Left cardiac atrium (tissue), 4 donors: ENCODE data around the gene PRPF6. TPM values are rescaled to one million over a fixed set of nuclear protein-coding genes. Genes with fewer than 3 reads are reported as not detected.
A peak's percentile ranks its signal among the peaks of the same experiment; 100 is the strongest.

Source experiments
- ATAC-seq, 2 donors: fragments of 200-7000 bp; cut with Tn5 transposase; one replicate each; pipeline ENCODE4 v1.9.1; 2020; ENCODE audit warnings: mild to moderate bottlenecking in 2 of 2, moderate library complexity in 2 of 2
- DNase-seq: peaks from one replicate; pipeline ENCODE4 v3.0.0-alpha.2; 2020
- intact Hi-C, 2 donors: fragments of 100-400 bp; cut with DNase I; formaldehyde crosslinking; loops; one replicate each; pipeline versions ENCODE4 v1.14.1 to v1.15.1; 2022 to 2023
- long read RNA-seq: library from polyadenylated mRNA; unstranded; transcript quantifications from one replicate; pipeline ENCODE4 v2.0.0, GENCODE V29; 2021
- total RNA-seq, 2 donors: library from RNA; stranded (reverse); fragmentation: NEBNext Ultra II Directional; extraction: Animal tissue kit (Norgen Biotek cat#: 25700); gene quantifications; one replicate each; pipeline ENCODE4 v1.2.1, GENCODE V29; 2021
- donor health status: DM: no; HTN: yes; CAD: no.
- donor health status: DM: no; HTN: yes; CAD: no; lungs with severe emphysema.
- donor health status: DM: yes; HTN: yes; CAD: no.
- donor health status: Dilated cardiomyopathy.

The PRPF6 gene, protein sequence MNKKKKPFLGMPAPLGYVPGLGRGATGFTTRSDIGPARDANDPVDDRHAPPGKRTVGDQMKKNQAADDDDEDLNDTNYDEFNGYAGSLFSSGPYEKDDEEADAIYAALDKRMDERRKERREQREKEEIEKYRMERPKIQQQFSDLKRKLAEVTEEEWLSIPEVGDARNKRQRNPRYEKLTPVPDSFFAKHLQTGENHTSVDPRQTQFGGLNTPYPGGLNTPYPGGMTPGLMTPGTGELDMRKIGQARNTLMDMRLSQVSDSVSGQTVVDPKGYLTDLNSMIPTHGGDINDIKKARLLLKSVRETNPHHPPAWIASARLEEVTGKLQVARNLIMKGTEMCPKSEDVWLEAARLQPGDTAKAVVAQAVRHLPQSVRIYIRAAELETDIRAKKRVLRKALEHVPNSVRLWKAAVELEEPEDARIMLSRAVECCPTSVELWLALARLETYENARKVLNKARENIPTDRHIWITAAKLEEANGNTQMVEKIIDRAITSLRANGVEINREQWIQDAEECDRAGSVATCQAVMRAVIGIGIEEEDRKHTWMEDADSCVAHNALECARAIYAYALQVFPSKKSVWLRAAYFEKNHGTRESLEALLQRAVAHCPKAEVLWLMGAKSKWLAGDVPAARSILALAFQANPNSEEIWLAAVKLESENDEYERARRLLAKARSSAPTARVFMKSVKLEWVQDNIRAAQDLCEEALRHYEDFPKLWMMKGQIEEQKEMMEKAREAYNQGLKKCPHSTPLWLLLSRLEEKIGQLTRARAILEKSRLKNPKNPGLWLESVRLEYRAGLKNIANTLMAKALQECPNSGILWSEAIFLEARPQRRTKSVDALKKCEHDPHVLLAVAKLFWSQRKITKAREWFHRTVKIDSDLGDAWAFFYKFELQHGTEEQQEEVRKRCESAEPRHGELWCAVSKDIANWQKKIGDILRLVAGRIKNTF
- 10 to 100 TPM; 38.8 to 43.9 TPM for total RNA-seq
- long read RNA-seq, transcript PRPF6-201 (21 exons, 3,044 nt): major isoform, 124 of 164 reads
- long read RNA-seq, partial matches to known transcripts: 29 of 164 reads
- long read RNA-seq, other reads (novel, unspliced or antisense): 11 of 164 reads

- intact Hi-C loops: loop anchor here in 1 of 2 donors (5.0 kb wide), 1 partner anchor 76 kb away; no protein-coding TSS in a partner anchor
- ATAC-seq (peak; percentile 91 to 92), DNase-seq (peak; percentile 96)
Measured at GRCh38 chr20:63980806-63981728, at the start of gene PRPF6. TSS of gene PRPF6 (plus strand) at chr20:63981132. CDS start at chr20:63981246, 114 bp downstream.

GRCh38 chr20:63931735-63932134 is 49.2 kb upstream of the PRPF6 start:
- ATAC-seq (no peak), DNase-seq (no peak)
- intact Hi-C loops: no loop called here

GRCh38 chr20:63932606-63933160 is 48.2 kb upstream of the PRPF6 start:
- DNase-seq: no peak
- intact Hi-C loops: no loop called here
- no peak for ATAC-seq

DNA sequence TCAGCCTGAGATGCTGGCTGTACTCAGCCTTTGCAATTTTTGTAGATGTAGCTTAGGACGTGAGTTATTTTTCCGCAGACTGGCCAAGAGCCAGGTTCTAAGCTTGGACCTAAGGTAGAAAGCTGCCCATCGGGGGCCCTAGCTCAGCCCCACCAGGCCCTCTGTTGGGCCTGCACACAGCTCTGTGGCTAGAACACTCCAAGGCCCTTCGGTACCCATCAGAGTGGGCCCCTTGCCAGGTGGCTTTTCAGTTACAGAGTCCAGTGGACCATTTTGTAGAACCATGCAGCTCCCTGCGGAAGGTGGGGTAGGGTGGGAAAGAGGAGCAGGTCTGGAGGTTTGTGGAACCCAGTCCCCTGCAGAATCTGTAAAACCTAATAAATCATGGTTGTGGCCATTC is 47.3 kb upstream of the PRPF6 start:
- intact Hi-C loops: no loop called here
- DNase-seq (no peak), ATAC-seq (no peak)

GRCh38 chr20:63934271-63935068 is 46.5 kb upstream of the PRPF6 start:
- intact Hi-C loops: no loop called here
- no peak for DNase-seq

GRCh38 chr20:63935447-63935846 is 45.5 kb upstream of the PRPF6 start:
- DNase-seq (no peak), ATAC-seq (no peak)
- intact Hi-C loops: no loop called here

More at GRCh38 chr20:63934271-63935068, 46.5 kb upstream of the PRPF6 start:
- ATAC-seq: no peak

GRCh38 chr20:63937596-63937995 is 43.3 kb upstream of the PRPF6 start:
- intact Hi-C loops: no loop called here
- DNase-seq (no peak), ATAC-seq (no peak)

GRCh38 chr20:63939061-63939935 is 41.6 kb upstream of the PRPF6 start:
- intact Hi-C loops: no loop called here
- peak; percentile 22 for DNase-seq
- ATAC-seq: no peak

DNA sequence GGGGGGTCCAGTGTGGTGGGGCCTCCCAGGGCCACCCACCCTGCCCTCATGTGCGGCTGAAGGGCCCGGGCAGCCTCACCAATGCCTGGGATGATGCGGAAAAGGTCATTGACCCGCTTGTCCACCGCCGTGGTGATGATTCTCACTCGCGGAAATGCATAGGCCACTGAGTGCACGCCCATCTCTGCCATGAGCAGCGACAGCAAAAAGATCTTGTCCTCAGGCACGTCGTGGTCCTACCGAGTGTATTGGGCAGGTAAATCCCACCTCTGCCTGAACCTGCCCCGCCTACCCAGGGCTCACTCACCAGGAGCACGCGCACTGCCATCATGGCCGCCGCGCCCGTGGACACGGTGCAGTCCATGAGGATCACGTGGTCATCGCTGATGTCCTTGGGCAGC is 40.9 kb upstream of the PRPF6 start:
- intact Hi-C loops: no loop called here
- DNase-seq: no peak
- no peak for ATAC-seq

DNA sequence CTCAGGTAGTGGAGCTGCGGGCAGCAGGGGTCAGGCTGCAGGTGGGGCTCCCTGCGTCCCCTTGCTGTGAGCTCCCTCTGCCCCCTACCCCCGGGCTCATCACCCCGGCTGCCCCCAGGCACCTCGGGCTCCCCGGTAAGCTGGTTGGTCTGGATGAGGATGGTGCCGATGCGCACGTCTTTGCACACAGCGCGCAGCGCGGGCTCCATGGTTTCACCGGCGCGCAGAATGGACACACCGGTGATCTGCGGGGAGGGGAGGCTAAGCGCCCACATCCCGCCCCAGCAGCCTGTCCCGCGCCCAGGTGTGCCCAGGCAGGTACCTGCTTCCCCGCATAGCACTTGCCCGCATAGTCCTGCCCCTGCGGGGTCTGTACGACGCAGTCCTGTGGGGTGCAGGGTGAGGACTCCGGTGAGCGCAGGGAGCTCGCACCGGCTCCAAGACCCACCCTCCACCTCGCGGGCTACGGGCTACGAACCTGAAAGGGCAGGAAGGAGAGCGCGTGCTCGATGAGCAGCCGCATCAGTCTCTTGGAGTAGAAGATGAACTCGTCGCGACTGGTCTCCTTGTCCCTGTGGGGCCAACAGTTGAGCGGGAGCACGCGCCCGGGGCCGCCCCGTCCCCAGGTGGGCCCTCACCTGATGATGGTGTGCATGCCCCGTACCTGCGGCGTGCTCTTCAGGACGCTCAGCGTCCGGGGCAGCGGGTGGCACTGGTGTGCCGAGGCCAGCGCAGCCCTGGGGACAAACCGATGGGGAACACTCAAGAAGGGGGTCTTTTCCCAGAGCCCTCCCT is 40.3 kb upstream of the PRPF6 start:
- intact Hi-C loops: no loop called here
- no peak for DNase-seq
- ATAC-seq: peak in 1 of 2 donors; percentile 1

- DNase-seq (peak; percentile 82), ATAC-seq (peak; percentile 6 to 22)
- intact Hi-C loops: no loop called here
Measured at GRCh38 chr20:63941282-63942081, 39.5 kb upstream of the PRPF6 start.

- intact Hi-C loops: no loop called here
- DNase-seq (peak; percentile 55), ATAC-seq (no peak)
Measured at GRCh38 chr20:63942250-63942951, 38.5 kb upstream of the PRPF6 start.

DNA sequence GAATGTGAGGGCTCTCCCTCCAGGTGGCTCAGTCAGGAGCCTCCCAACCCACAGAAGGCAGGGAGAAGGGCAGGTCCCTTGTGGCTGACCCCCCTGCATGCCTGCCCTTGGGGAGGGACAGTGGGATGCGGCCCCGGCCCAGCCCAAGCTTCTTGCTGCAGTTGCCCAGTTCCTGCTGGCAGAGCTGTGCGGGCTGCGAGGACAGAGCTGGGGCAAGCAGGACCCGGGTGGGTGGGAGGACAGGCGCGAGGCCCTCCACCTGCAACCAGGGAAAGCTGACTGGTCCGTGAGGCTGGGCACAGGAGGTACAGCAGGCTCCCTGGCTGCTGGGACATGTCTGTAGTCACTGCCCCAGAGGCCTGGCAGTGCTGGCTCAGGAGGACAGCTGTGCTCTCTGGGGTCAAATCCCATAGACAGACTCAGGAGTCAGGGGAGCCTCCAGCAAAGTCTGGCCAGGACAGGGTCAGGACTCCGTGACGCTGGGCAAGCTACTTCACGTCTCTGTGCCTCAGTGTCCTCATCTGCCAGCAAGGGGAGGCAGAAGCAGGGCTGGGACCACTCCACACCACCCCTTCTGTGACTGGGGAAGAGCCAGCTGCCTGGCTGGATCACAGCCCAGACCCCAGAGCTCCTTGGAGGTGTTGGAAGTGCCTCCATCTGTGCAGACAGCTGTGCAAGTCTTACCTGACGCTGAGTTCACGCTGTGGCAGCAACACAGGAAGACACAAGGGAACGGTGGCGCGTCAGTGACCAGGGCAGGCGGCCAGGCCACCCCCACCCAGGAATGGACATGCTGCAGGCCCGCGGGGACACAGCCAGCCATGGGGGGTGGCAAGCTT is 37.7 kb upstream of the PRPF6 start:
- DNase-seq (peak; percentile 21), ATAC-seq (no peak)
- intact Hi-C loops: no loop called here

DNA sequence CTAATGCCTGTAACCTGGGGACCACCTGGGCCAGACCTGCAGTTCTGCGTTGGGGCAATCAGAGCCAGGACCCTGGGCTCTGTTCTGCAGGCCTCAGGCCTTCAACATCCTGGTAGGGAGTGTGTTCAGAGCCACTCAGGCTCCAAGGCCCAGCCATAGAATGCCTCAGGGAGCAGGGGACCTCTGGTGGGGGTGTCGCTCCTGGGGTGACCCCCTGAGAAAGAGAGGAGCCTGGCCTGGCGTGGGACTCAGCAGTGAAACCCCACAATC is 37.2 kb upstream of the PRPF6 start:
- intact Hi-C loops: no loop called here
- DNase-seq (no peak), ATAC-seq (no peak)
